Coronary artery (tissue), 2 donors: Measurements from ENCODE around the gene PVR.
"Not testable (repeated sequence)": the region's sequence is repeated elsewhere in the genome, so short reads cannot be mapped to it uniquely, and the experiment has no call there.

Experiments
- DNase-seq: peaks from one replicate; pipeline ENCODE4 v3.0.0-alpha.2; 2017; ENCODE audit warnings: low spot score
- H3K27ac ChIP-seq, 2 donors: fragments of 200-600 bp; sonication (generic); one replicate each; pipeline ENCODE4 v1.5.1; 2016 to 2019
- H3K4me3 ChIP-seq: fragments of 200-600 bp; sonication (generic); 2 replicates; pipeline ENCODE4 v1.5.1; 2016; ENCODE audit warnings: mild to moderate bottlenecking, moderate library complexity
- TF ChIP-seq, protein P1 (sequence below): fragments of 200-600 bp; sonication (generic); IDR thresholded peaks from one replicate; pipeline ENCODE4 v1.5.1; 2019; ENCODE audit warnings: antibody characterized with exemption

The PVR gene

DNA sequence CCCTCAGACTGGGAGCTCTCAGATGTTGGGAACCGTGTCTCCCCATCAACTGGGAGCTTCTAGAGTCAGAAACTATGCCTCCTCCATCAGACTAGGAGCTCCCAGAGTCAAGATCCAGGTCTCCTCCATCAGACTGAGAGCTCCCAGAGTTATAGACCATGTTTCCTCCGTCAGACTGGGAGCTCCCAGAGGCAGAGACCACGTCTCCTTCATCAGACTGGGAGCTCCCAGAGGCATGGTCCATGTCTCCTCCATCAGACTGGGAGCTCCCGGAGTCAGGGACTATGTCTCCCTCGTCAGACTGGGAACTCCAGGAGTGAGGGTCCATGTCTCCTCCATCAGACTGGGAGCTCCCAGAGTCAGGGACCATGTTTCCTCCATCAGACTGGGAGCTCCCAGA lies 65.2 kb downstream of the PVR start:
- TF ChIP-seq, protein P1, sequence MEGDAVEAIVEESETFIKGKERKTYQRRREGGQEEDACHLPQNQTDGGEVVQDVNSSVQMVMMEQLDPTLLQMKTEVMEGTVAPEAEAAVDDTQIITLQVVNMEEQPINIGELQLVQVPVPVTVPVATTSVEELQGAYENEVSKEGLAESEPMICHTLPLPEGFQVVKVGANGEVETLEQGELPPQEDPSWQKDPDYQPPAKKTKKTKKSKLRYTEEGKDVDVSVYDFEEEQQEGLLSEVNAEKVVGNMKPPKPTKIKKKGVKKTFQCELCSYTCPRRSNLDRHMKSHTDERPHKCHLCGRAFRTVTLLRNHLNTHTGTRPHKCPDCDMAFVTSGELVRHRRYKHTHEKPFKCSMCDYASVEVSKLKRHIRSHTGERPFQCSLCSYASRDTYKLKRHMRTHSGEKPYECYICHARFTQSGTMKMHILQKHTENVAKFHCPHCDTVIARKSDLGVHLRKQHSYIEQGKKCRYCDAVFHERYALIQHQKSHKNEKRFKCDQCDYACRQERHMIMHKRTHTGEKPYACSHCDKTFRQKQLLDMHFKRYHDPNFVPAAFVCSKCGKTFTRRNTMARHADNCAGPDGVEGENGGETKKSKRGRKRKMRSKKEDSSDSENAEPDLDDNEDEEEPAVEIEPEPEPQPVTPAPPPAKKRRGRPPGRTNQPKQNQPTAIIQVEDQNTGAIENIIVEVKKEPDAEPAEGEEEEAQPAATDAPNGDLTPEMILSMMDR = no peak
- Histone ChIP-seq H3K27ac (no peak overlapping the region), H3K4me3 (no peak overlapping the region)
- no peak for DNase-seq

DNA sequence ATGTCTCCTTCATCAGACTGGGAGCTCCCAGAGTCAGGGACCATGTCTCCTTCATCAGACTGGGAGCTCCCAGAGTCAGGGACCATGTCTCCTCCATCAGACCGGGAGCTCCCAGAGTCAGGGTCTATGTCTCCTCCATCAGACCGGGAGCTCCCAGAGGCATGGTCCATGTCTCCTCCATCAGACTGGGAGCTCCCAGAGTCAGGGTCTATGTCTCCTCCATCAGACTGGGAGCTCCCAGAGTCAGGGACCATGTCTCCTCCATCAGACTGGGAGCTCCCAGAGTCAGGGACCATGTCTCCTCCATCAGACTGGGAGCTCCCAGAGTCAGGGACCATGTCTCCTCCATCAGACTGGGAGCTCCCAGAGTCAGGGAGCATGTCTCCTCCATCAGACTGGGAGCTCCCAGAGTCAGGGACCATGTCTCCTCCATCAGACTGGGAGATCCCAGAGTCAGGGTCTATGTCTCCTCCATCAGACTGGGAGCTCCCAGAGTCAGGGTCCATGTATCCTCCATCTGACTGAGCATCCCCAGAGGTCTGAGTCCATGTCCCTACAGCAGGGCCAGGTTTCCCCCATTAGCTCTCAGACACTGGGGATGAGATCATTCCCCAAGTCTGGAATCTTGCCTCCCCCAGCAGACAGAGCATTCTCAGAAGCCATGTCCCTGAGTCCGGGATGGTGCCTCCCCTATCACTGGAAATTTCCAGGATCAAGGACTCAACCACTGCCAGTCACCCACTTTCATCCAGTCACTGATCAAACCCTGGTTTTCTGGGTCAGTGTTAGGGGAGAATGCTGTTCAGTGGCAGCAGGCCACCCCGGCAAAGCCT lies 65.9 kb downstream of the PVR start:
- not testable (repeated sequence) for DNase-seq, H3K27ac ChIP-seq

DNA sequence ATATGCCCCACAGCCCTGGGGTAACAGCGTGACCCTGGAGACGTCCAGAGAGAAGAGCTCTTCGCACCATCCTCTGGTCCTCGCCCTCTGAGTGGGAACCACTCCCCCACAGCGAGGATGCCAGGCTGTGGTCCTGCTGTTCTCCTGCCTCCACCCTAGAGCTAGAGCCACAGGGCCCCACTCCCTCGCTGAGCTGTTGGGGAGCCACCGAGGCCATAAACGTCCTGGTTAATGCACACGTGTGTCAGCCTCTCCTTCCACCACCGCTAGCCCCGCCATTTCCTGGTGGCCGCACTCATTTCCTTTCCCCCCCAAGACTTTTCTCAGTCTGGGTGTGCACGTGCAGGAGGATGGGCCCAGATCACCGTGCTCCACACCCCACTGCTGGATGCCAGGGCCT lies 66.8 kb downstream of the PVR start:
- Histone ChIP-seq H3K27ac (no peak overlapping the region), H3K4me3 (no peak overlapping the region)
- DNase-seq = no peak
- TF ChIP-seq, protein P1 = no peak

More for the DNA sequence above, 65.9 kb downstream of the PVR start:
- not testable (repeated sequence) for H3K4me3 ChIP-seq

DNA sequence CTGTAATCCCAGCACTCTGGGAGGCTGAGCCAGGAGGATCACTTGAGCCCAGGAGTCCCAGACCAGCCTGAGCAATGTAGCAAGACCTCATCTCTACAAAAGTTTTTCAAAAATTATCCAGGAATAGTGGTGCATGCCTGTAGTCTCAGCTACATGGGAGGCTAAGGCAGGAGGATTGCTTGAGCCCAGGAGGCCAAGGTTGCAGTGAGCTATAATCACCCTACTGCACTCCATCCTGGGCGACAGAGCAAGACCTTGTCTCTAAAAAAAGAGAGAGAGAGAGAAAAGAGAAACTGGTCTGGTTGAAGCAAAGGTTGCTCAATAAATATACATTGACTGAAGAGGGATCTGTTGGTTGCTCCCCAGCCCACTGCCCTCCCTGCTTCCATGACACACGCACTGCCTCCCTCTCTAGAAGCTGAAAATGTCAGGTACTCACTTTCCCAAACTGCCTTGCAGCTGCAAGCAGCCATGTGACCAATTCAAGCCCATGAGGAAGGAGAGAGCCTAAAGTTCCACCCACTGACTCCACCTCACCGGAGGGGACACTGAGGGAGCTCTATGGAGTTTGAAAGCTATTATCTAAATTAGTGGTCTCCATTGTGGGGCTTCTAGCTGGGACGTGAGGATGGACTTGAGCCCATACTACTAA lies 69.3 kb downstream of the PVR start:
- H3K4me3 ChIP-seq = no peak overlapping the region
- H3K27ac ChIP-seq = no peak overlapping the region
- TF ChIP-seq, protein P1 = no peak
- DNase-seq = no peak
